ENCODE data around the gene DLGAP4. TPM values are rescaled to one million over a fixed set of nuclear protein-coding genes. Genes with fewer than 3 reads are reported as not detected.

Gene DLGAP4
- total RNA-seq, 1 donor from 2014 or later = 77.3 TPM

GRCh38 chr20:36498386-36499179 is 192.4 kb downstream of the DLGAP4 start:
- H3K9me3 ChIP-seq = no peaks in the 10 kb centered on the region
- TF ChIP-seq POLR2A (IDR thresholded peaks at IDR 0.05) (no peak), POLR2AphosphoS5 (IDR thresholded peaks at IDR 0.05; ENCODE audit: insufficient read depth in 1 of 2, low read depth in 1 of 2) (no peak), CTCF (IDR thresholded peaks at IDR 0.05) (no peak)
- H3K4me3 ChIP-seq = no peak overlapping the region
- intact Hi-C loops (cut with DNase I) = no loop called here
- peaks cover 0 to 59% of the 10 kb centered on the region in 2 donors for H3K36me3 ChIP-seq
- no peak overlapping the region for H3K27ac ChIP-seq
- H3K27me3 ChIP-seq = no peaks in the 10 kb centered on the region
- H3K4me1 ChIP-seq = peaks cover 23% of the 10 kb centered on the region
- DNase-seq (ENCODE audit: extremely low spot score in 2 of 2) = no peak

GRCh38 chr20:36499211-36499610 is 193.1 kb downstream of the DLGAP4 start:
- Histone ChIP-seq H3K36me3 (peaks cover 0 to 63% of the 10 kb centered on the region in 2 donors), H3K27me3 (no peaks in the 10 kb centered on the region), H3K4me1 (peaks cover 16% of the 10 kb centered on the region), H3K4me3 (no peak overlapping the region), H3K9me3 (no peaks in the 10 kb centered on the region), H3K27ac (no peak overlapping the region)
- TF ChIP-seq POLR2A (IDR thresholded peaks at IDR 0.05) (no peak), CTCF (IDR thresholded peaks at IDR 0.05) (no peak), POLR2AphosphoS5 (IDR thresholded peaks at IDR 0.05; ENCODE audit: insufficient read depth in 1 of 2, low read depth in 1 of 2) (no peak)
- DNase-seq (ENCODE audit: extremely low spot score in 2 of 2) = no peak
- intact Hi-C loops (cut with DNase I) = no loop called here

GRCh38 chr20:36499723-36500501 is 193.8 kb downstream of the DLGAP4 start:
- H3K4me1 ChIP-seq = peaks cover 12% of the 10 kb centered on the region

GRCh38 chr20:36501367-36502006 is 195.3 kb downstream of the DLGAP4 start:
- H3K27me3 ChIP-seq = no peaks in the 10 kb centered on the region

More at GRCh38 chr20:36499723-36500501, 193.8 kb downstream of the DLGAP4 start:
- no peak overlapping the region for H3K4me3 ChIP-seq
- peaks cover 0 to 70% of the 10 kb centered on the region in 2 donors for H3K36me3 ChIP-seq
- H3K27ac ChIP-seq = no peak overlapping the region
- DNase-seq (ENCODE audit: extremely low spot score in 2 of 2) = no peak
- TF ChIP-seq POLR2A (IDR thresholded peaks at IDR 0.05) (no peak), CTCF (IDR thresholded peaks at IDR 0.05) (no peak), POLR2AphosphoS5 (IDR thresholded peaks at IDR 0.05; ENCODE audit: insufficient read depth in 1 of 2, low read depth in 1 of 2) (no peak)
- intact Hi-C loops (cut with DNase I) = no loop called here
- no peaks in the 10 kb centered on the region for H3K9me3 ChIP-seq
- no peaks in the 10 kb centered on the region for H3K27me3 ChIP-seq

More at GRCh38 chr20:36501367-36502006, 195.3 kb downstream of the DLGAP4 start:
- Histone ChIP-seq H3K27ac (no peak overlapping the region), H3K4me3 (no peak overlapping the region), H3K4me1 (no peaks in the 10 kb centered on the region), H3K9me3 (no peaks in the 10 kb centered on the region), H3K36me3 (peaks cover 0 to 78% of the 10 kb centered on the region in 2 donors)
- intact Hi-C loops (cut with DNase I) = no loop called here
- TF ChIP-seq POLR2A (IDR thresholded peaks at IDR 0.05) (no peak), POLR2AphosphoS5 (IDR thresholded peaks at IDR 0.05; ENCODE audit: insufficient read depth in 1 of 2, low read depth in 1 of 2) (no peak), CTCF (IDR thresholded peaks at IDR 0.05) (no peak)
- no peak for DNase-seq (ENCODE audit: extremely low spot score in 2 of 2)
